Mesodermal cell (in vitro differentiated cells): ENCODE measurements around the gene MRGPRG.

Experiments used
- H3K27ac ChIP-seq: 2 replicates; pipeline ENCODE4 v1.7.0; 2013; ENCODE audit warnings: mild to moderate bottlenecking, low read depth, low read length, moderate library complexity; ENCODE audit not compliant: severe bottlenecking
- H3K36me3 ChIP-seq: 2 replicates; pipeline ENCODE4 v1.7.1; 2013; ENCODE audit warnings: mild to moderate bottlenecking, low read length, moderate library complexity; ENCODE audit not compliant: control insufficient read depth, insufficient read depth
- H3K4me1 ChIP-seq: one replicate; pipeline ENCODE4 v1.7.1; 2013; ENCODE audit warnings: mild to moderate bottlenecking, low read length; ENCODE audit not compliant: insufficient read depth, control insufficient read depth, poor library complexity, severe bottlenecking
- H3K4me3 ChIP-seq: 2 replicates; pipeline ENCODE4 v1.7.0; 2013; ENCODE audit warnings: low read length, control low read depth, mild to moderate bottlenecking; ENCODE audit not compliant: insufficient read depth, poor library complexity, severe bottlenecking; ENCODE audit errors: extremely low read depth
- H3K9me3 ChIP-seq: 2 replicates; pipeline ENCODE4 v1.7.1; 2013; ENCODE audit warnings: mild to moderate bottlenecking, low read length, moderate library complexity; ENCODE audit not compliant: control insufficient read depth
- WGBS, 2 experiments: methylation state at CpG; one replicate each; pipeline ENCODE4 v1.1.5; 2013; ENCODE audit warnings: missing lambda C conversion rate in 2 of 2; ENCODE audit not compliant: insufficient coverage in 2 of 2; 5-methylcytosine and 5-hydroxymethylcytosine counted together

The MRGPRG gene

GRCh38 chr11:3217818-3218482 lies 663 bp downstream of the MRGPRG start:
- WGBS, 2 experiments, result no CpG with 5 or more reads among the region's 49 CpGs
- Histone ChIP-seq H3K4me3 (no peak overlapping the region), H3K4me1 (no peaks in the 10 kb centered on the region), H3K36me3 (no peaks in the 10 kb centered on the region), H3K27ac (no peak overlapping the region), H3K9me3 (no peaks in the 10 kb centered on the region)

GRCh38 chr11:3216027-3216525 lies 2.5 kb downstream of the MRGPRG start:
- H3K9me3 ChIP-seq, result no peaks in the 10 kb centered on the region
- no peaks in the 10 kb centered on the region for H3K36me3 ChIP-seq
- no peak overlapping the region for H3K4me3 ChIP-seq
- 81 to 82% methylated on average over 9 of the region's 11 CpGs for WGBS, 2 experiments
- H3K27ac ChIP-seq, result no peak overlapping the region
- H3K4me1 ChIP-seq, result no peaks in the 10 kb centered on the region

GRCh38 chr11:3215346-3216026 lies 3.1 kb downstream of the MRGPRG start:
- Histone ChIP-seq H3K27ac (no peak overlapping the region), H3K36me3 (no peaks in the 10 kb centered on the region), H3K9me3 (no peaks in the 10 kb centered on the region), H3K4me1 (no peaks in the 10 kb centered on the region), H3K4me3 (no peak overlapping the region)
- 77 to 83% methylated on average over 15 to 16 of the region's 17 CpGs for WGBS, 2 experiments

GRCh38 chr11:3214420-3214699 lies 4.3 kb downstream of the MRGPRG start:
- Histone ChIP-seq H3K36me3 (no peaks in the 10 kb centered on the region), H3K27ac (no peak overlapping the region), H3K4me3 (no peak overlapping the region), H3K9me3 (no peaks in the 10 kb centered on the region), H3K4me1 (no peaks in the 10 kb centered on the region)
- WGBS, 2 experiments, result 85 to 95% methylated on average over 3 of the region's 4 CpGs

- H3K36me3 ChIP-seq, result no peaks in the 10 kb centered on the region
- no peak overlapping the region for H3K4me3 ChIP-seq
- H3K9me3 ChIP-seq, result no peaks in the 10 kb centered on the region
- H3K27ac ChIP-seq, result no peak overlapping the region
- no peaks in the 10 kb centered on the region for H3K4me1 ChIP-seq
- WGBS, 2 experiments, result 70 to 72% methylated on average over 20 to 22 of the region's 24 CpGs
Measured at GRCh38 chr11:3213659-3214419, 4.8 kb downstream of the MRGPRG start.

- WGBS, 2 experiments, result 82 to 83% methylated on average over 3 to 6 of the region's 6 CpGs
- Histone ChIP-seq H3K4me1 (no peaks in the 10 kb centered on the region), H3K4me3 (no peak overlapping the region), H3K9me3 (no peaks in the 10 kb centered on the region), H3K36me3 (no peaks in the 10 kb centered on the region), H3K27ac (no peak overlapping the region)
Measured at GRCh38 chr11:3208272-3208671, 10.3 kb downstream of the MRGPRG start.

GRCh38 chr11:3207526-3208189 lies 11.0 kb downstream of the MRGPRG start:
- Histone ChIP-seq H3K4me3 (no peak overlapping the region), H3K27ac (no peak overlapping the region), H3K4me1 (peaks cover 5% of the 10 kb centered on the region), H3K36me3 (no peaks in the 10 kb centered on the region), H3K9me3 (no peaks in the 10 kb centered on the region)
- 79 to 87% methylated on average over 7 of the region's 8 CpGs for WGBS, 2 experiments

GRCh38 chr11:3206922-3207204 lies 11.8 kb downstream of the MRGPRG start:
- Histone ChIP-seq H3K4me1 (peaks cover 7% of the 10 kb centered on the region), H3K4me3 (no peak overlapping the region), H3K9me3 (no peaks in the 10 kb centered on the region), H3K27ac (no peak overlapping the region), H3K36me3 (no peaks in the 10 kb centered on the region)
- WGBS, 2 experiments, result 100% methylated on average over 1 of the region's 1 CpG

- H3K4me1 ChIP-seq, result peaks cover 7% of the 10 kb centered on the region
- no peaks in the 10 kb centered on the region for H3K36me3 ChIP-seq
- no peaks in the 10 kb centered on the region for H3K9me3 ChIP-seq
- 80 to 89% methylated on average over 3 to 8 of the region's 8 CpGs for WGBS, 2 experiments
- no peak overlapping the region for H3K27ac ChIP-seq
- no peak overlapping the region for H3K4me3 ChIP-seq
Measured at GRCh38 chr11:3206156-3206921, 12.3 kb downstream of the MRGPRG start.
